K562 (cell line): ENCODE measurements around the gene ASIC1. TPM values are rescaled to one million over a fixed set of nuclear protein-coding genes. Genes with fewer than 3 reads are reported as not detected.

Source experiments
- ASH1L ChIP-seq: fragments of 450-650 bp; IDR thresholded peaks from 2 replicates; pipeline ENCODE4 v1.6.1; 2018; ENCODE audit warnings: borderline replicate concordance, mild to moderate bottlenecking, low read depth; ENCODE audit not compliant: partially characterized antibody
- BRD4 ChIP-seq: fragments of 200-600 bp; sonication (generic); IDR thresholded peaks from 2 replicates; pipeline ENCODE4 v1.6.1; 2017; ENCODE audit warnings: inconsistent platforms
- C11orf30 ChIP-seq: fragments of 450-650 bp; IDR thresholded peaks from 2 replicates; pipeline ENCODE4 v1.6.1; 2016; ENCODE audit warnings: low read depth, mild to moderate bottlenecking
- CBX2 ChIP-seq: fragments of 200-600 bp; sonication (generic); IDR thresholded peaks from one replicate; pipeline ENCODE4 v1.6.1; 2012; ENCODE audit warnings: mild to moderate bottlenecking, low read length, inconsistent platforms; ENCODE audit not compliant: insufficient read depth, poor library complexity, severe bottlenecking
- CHAMP1 ChIP-seq: fragments of 450-650 bp; IDR thresholded peaks from 2 replicates; pipeline ENCODE4 v1.6.1; 2016; ENCODE audit warnings: mild to moderate bottlenecking
- FOSL1 ChIP-seq: fragments of 200-800 bp; sonication (Bioruptor generic); conservative IDR thresholded peaks from 2 replicates; pipeline ENCODE4 v1.6.1; 2016; ENCODE audit warnings: missing genetic modification characterization, missing compliant biosample characterization
- FOXK1 ChIP-seq: sonication (generic); formaldehyde crosslinking; IDR thresholded peaks from 2 replicates; pipeline ENCODE4 v1.8.0; 2022; ENCODE audit warnings: missing genetic modification reagents, mild to moderate bottlenecking, borderline replicate concordance
- HIVEP1 ChIP-seq: fragments of 250-450 bp; sonication (Bioruptor Pico); IDR thresholded peaks from 2 replicates; pipeline ENCODE4 v1.4.0; 2020; ENCODE audit warnings: mild to moderate bottlenecking
- ID3 ChIP-seq, 2 experiments: fragments of 250-450 bp in 1 of 2; fragments of 450-650 bp in 1 of 2; sonication (Bioruptor Pico) in 1 of 2; IDR thresholded peaks; 2 replicates each; pipeline versions ENCODE4 v1.6.1 to v1.8.0; 2016 to 2021; ENCODE audit warnings: mild to moderate bottlenecking in 2 of 2, moderate library complexity in 2 of 2, missing compliant biosample characterization in 1 of 2, missing genetic modification characterization in 1 of 2
- MAX ChIP-seq: sonication (generic); formaldehyde crosslinking; IDR thresholded peaks from 2 replicates; pipeline ENCODE4 v1.9.0; 2022; ENCODE audit warnings: mild to moderate bottlenecking, missing genetic modification reagents
- MBD1 ChIP-seq: fragments of 250-450 bp; sonication (Bioruptor Pico); IDR thresholded peaks from 2 replicates; pipeline ENCODE4 v1.8.0; 2022; ENCODE audit warnings: inconsistent platforms
- MXI1 ChIP-seq: IDR thresholded peaks from 2 replicates; pipeline ENCODE4 v1.6.1; 2011; ENCODE audit warnings: low read depth, mild to moderate bottlenecking, improper control_type of control experiment, low read length
- NR2C1 ChIP-seq, 2 experiments: fragments of 450-650 bp; IDR thresholded peaks; 2 replicates each; pipeline ENCODE4 v1.6.1; 2017; ENCODE audit warnings: mild to moderate bottlenecking in 2 of 2, antibody characterized with exemption in 1 of 2, inconsistent platforms in 1 of 2, missing compliant biosample characterization in 1 of 2, missing genetic modification characterization in 1 of 2
- RBM22 ChIP-seq: fragments of 200-400 bp; formaldehyde crosslinking; IDR thresholded peaks from 2 replicates; pipeline ENCODE4 v1.6.1; 2018; ENCODE audit warnings: low read length, low read depth; ENCODE audit not compliant: poor library complexity, severe bottlenecking
- RFX1 ChIP-seq: fragments of 450-650 bp; IDR thresholded peaks from 2 replicates; pipeline ENCODE4 v1.6.1; 2016; ENCODE audit warnings: mild to moderate bottlenecking, moderate library complexity
- SFPQ ChIP-seq: fragments of 200-400 bp; formaldehyde crosslinking; IDR thresholded peaks from 2 replicates; pipeline ENCODE4 v1.6.1; 2017; ENCODE audit warnings: mild to moderate bottlenecking, low read depth, low read length, moderate library complexity
- STAT5A ChIP-seq: IDR thresholded peaks from 2 replicates; pipeline ENCODE4 v1.6.1; 2012; ENCODE audit warnings: low read length, inconsistent platforms, borderline replicate concordance
- ZBTB17 ChIP-seq: fragments of 450-650 bp; formaldehyde crosslinking; IDR thresholded peaks from 2 replicates; pipeline ENCODE4 v1.4.0; 2020; ENCODE audit warnings: mild to moderate bottlenecking
- ZNF121 ChIP-seq: sonication (generic); formaldehyde crosslinking; conservative IDR thresholded peaks from 2 replicates; pipeline ENCODE4 v1.8.0; 2022; ENCODE audit warnings: missing genetic modification reagents
- ZNF133 ChIP-seq: fragments of 250-450 bp; sonication (Bioruptor Pico); IDR thresholded peaks from 2 replicates; pipeline ENCODE4 v1.4.0; 2020; ENCODE audit warnings: mild to moderate bottlenecking
- ZNF780A ChIP-seq: fragments of 250-450 bp; sonication (Bioruptor Pico); IDR thresholded peaks from 2 replicates; pipeline ENCODE4 v1.5.0; 2021; ENCODE audit warnings: mild to moderate bottlenecking
- polyA plus RNA-seq, 8 experiments: library from polyadenylated mRNA; depleted of rRNA in 4 of 8; stranded (reverse) in 5 of 8; unstranded in 3 of 8; fragments of >200 nt; fragmentation: Nextera tagmentation in 2 of 8; fragmentation: Illumina TruSeq in 1 of 8; extraction: Ambion mirVana in 2 of 8; extraction: Trizol in 1 of 8; gene quantifications; 2 replicates each; pipeline versions ENCODE4 v1.2.1 to v1.2.3, GENCODE V29; 2011 to 2014; ENCODE audit warnings: inconsistent platforms in 1 of 8, missing spikeins in 1 of 8
- total RNA-seq, 7 experiments: library from RNA; depleted of rRNA in 6 of 7; stranded (reverse); fragments of >200 nt in 6 of 7; fragmentation: Illumina TruSeq in 2 of 7; extraction: Trizol in 2 of 7; gene quantifications; 2 replicates each; pipeline versions ENCODE4 v1.2.1 to v1.2.3, GENCODE V29; 2011 to 2021; ENCODE audit warnings: low replicate concordance in 1 of 7

The ASIC1 gene
- total and polyA plus RNA-seq, 9 of the 15 experiments (the other 6 are each of a cell fraction or from before 2014, with no cell fraction given) = 0.01 to 1.7 (median 0.45) TPM

GRCh38 chr12:50110127-50110761 lies 52.8 kb downstream of the ASIC1 start (continued):
- no peak for TF ChIP-seq ZNF121 (CRISPR knock-in tag)
- no peak for TF ChIP-seq CBX2
- TF ChIP-seq FOXK1 = no peak
- TF ChIP-seq C11orf30 = peak; percentile 51
- TF ChIP-seq HIVEP1 (CRISPR knock-in tag) = no peak
- TF ChIP-seq ZBTB17 = no peak
- TF ChIP-seq MAX = 0 out of 2 replicates have a peak, but pooled peaks have one; percentile 7
- TF ChIP-seq ID3 (CRISPR knock-in tag; IDR thresholded peaks at IDR 0.05) = no peak
- TF ChIP-seq ID3 (tag; IDR thresholded peaks at IDR 0.05) = peak; percentile 36; the same call in 1 of the 2 replicates
- TF ChIP-seq CHAMP1 = no peak
- TF ChIP-seq ZNF780A (CRISPR knock-in tag) = no peak
- peak; percentile 45; the same call in 1 of the 2 replicates for TF ChIP-seq NR2C1 (IDR thresholded peaks at IDR 0.05)
- peak; percentile 40; the same call in 1 of the 2 replicates for TF ChIP-seq NR2C1 (tag; IDR thresholded peaks at IDR 0.05)
- TF ChIP-seq RFX1 = no peak
- TF ChIP-seq ASH1L = no peak
- no peak for TF ChIP-seq FOSL1 (tag)
- no peak for TF ChIP-seq MXI1
- no peak for TF ChIP-seq ZNF133 (CRISPR knock-in tag)
- TF ChIP-seq STAT5A = no peak
- no peak for TF ChIP-seq BRD4
- no peak for TF ChIP-seq MBD1 (CRISPR knock-in tag)
- TF ChIP-seq SFPQ = no peak
- TF ChIP-seq RBM22 = no peak
